CD4-positive, alpha-beta T cell (primary cell): Measurements from ENCODE around the gene ACADVL. TPM values are rescaled to one million over a fixed set of nuclear protein-coding genes. Genes with fewer than 3 reads are reported as not detected.

Experiments used
- ATAC-seq: fragments of 200-7000 bp; cut with Tn5 transposase; one replicate; pipeline ENCODE4 v1.10.0; 2022; ENCODE audit warnings: mild to moderate bottlenecking; ENCODE audit not compliant: poor library complexity
- CTCF ChIA-PET: fragments of 350-600 bp; sonication (Branson Sonifier 250); formaldehyde crosslinking; loops from one replicate; lab custom pipeline; 2021; ENCODE audit warnings: antibody characterized with exemption, inconsistent platforms; lab: Charles Lee
- POLR2A ChIA-PET: fragments of 350-600 bp; sonication (Branson Sonifier 250); formaldehyde crosslinking; loops from one replicate; lab custom pipeline; 2021; ENCODE audit warnings: antibody characterized with exemption, inconsistent platforms; lab: Charles Lee
- DNase-seq, 14 experiments: peaks; one replicate each; pipeline ENCODE4 v3.0.0-alpha.2; 2013 to 2020; ENCODE audit warnings: mixed read lengths in 2 of 14
- H3K27ac ChIP-seq, 2 donors: one replicate each; pipeline versions ENCODE4 v1.5.1 to v1.7.0; 2013; ENCODE audit warnings: low read length in 2 of 2, low read depth in 1 of 2, mild to moderate bottlenecking in 1 of 2
- H3K27me3 ChIP-seq, 2 experiments: 1 replicate in 1 of 2; 2 replicates in 1 of 2; pipeline versions ENCODE4 v1.6.1 to v1.7.0; 2013; ENCODE audit warnings: low read length in 2 of 2, control low read depth in 1 of 2, mild to moderate bottlenecking in 1 of 2, moderate library complexity in 1 of 2; ENCODE audit not compliant: insufficient read depth in 2 of 2, control insufficient read depth in 1 of 2
- H3K36me3 ChIP-seq: one replicate; pipeline ENCODE4 v1.6.1; 2013; ENCODE audit warnings: low read length, control low read depth; ENCODE audit not compliant: insufficient read depth
- H3K4me1 ChIP-seq: one replicate; pipeline ENCODE4 v1.6.1; 2013; ENCODE audit warnings: low read length, control low read depth; ENCODE audit not compliant: insufficient read depth
- H3K4me3 ChIP-seq: one replicate; pipeline ENCODE4 v1.5.1; 2013; ENCODE audit warnings: mild to moderate bottlenecking, low read length, moderate library complexity
- H3K9me3 ChIP-seq, 2 experiments: 1 replicate in 1 of 2; 2 replicates in 1 of 2; pipeline versions ENCODE4 v1.6.1 to v1.7.0; 2013; ENCODE audit warnings: low read length in 2 of 2, mild to moderate bottlenecking in 2 of 2, control low read depth in 1 of 2, moderate library complexity in 1 of 2; ENCODE audit not compliant: control insufficient read depth in 1 of 2, insufficient read depth in 1 of 2
- H3K27ac Mint-ChIP-seq: one replicate; pipeline ENCODE4 v1.8.0; 2020; ENCODE audit warnings: mixed read lengths
- H3K27me3 Mint-ChIP-seq: one replicate; pipeline ENCODE4 v1.8.0; 2021; ENCODE audit warnings: mixed read lengths
- H3K36me3 Mint-ChIP-seq: one replicate; pipeline ENCODE4 v1.8.0; 2021; ENCODE audit warnings: low read depth, mixed read lengths
- H3K4me1 Mint-ChIP-seq: one replicate; pipeline ENCODE4 v1.8.0; 2021; ENCODE audit warnings: low read depth, mixed read lengths
- H3K4me3 Mint-ChIP-seq: one replicate; pipeline ENCODE4 v1.8.0; 2020; ENCODE audit warnings: mild to moderate bottlenecking, mixed read lengths
- H3K9me3 Mint-ChIP-seq: one replicate; pipeline ENCODE4 v1.8.0; 2020; ENCODE audit warnings: mixed read lengths
- CTCF ChIP-seq: fragments of 200-600 bp; IDR thresholded peaks from one replicate; pipeline ENCODE4 v1.8.0; 2022; ENCODE audit warnings: antibody characterized with exemption, mild to moderate bottlenecking
- intact Hi-C, 2 experiments: fragments of 100-400 bp; cut with DNase I in 1 of 2; cut with micrococcal nuclease in 1 of 2; formaldehyde crosslinking; loops; one replicate each; pipeline versions ENCODE4 v1.15.1 to v1.9.0; 2023 to 2025; cut with DNase I, micrococcal nuclease
- total RNA-seq, 174 experiments: library from RNA in 2 of 174; stranded (reverse) in 2 of 174; gene quantifications; one replicate each; pipeline ENCODE4 v1.2.3 and lab custom pipeline; 2021 to 2026

ACADVL gene
- total RNA-seq, 2 experiments from 2014 or later, result 237 to 257 TPM

- intact Hi-C loops, result loop anchor here (1.0 to 10.0 kb wide), 2 partner anchors 335 to 606 kb away; no protein-coding TSS in a partner anchor
- Mint-ChIP-seq H3K9me3 (no peaks in the 10 kb centered on the region), H3K27me3 (peaks cover 4% of the 10 kb centered on the region), H3K4me1 (peaks cover 65% of the 10 kb centered on the region), H3K36me3 (peaks cover 82% of the 10 kb centered on the region), H3K4me3 (peak overlapping the region; percentile 94), H3K27ac (peak overlapping the region; percentile 93)
- peaks cover 68% of the 10 kb centered on the region for H3K4me1 ChIP-seq
- peak overlapping the region; percentile 93 for H3K4me3 ChIP-seq
- CTCF ChIA-PET, result interaction anchor here (1.8 kb wide), 1 partner anchor 18 kb away, joined by 5 read pairs; no protein-coding TSS in a partner anchor
- no peaks in the 10 kb centered on the region for H3K9me3 ChIP-seq
- POLR2A ChIA-PET, result interaction anchor here (0.7 to 17.0 kb wide), 15 partner anchors 12 to 882 kb away, joined by 3 to 234 read pairs (median 4); partner anchors contain the start of genes ACADVL, ACAP1, CTDNEP1 and DLG4
- H3K27ac ChIP-seq, result peak overlapping the region; percentile 88
- peaks cover 34% of the 10 kb centered on the region for H3K36me3 ChIP-seq
- no peaks in the 10 kb centered on the region for H3K27me3 ChIP-seq
- peak in 5 of 14 experiments; percentile 27 to 75 (median 57) for DNase-seq
- TF ChIP-seq CTCF, result no peak
- ATAC-seq, result no peak
These were observed 18.8 kb downstream of the ACADVL start for GRCh38 chr17:7238420-7239090.

GRCh38 chr17:7239091-7240027 is 19.6 kb downstream of the ACADVL start, which contains the start of gene PHF23:
Gene PHF23, minus strand, starts transcription at chr17:7239457. Its CDS starts 178 bp downstream, at chr17:7239279.
- peak within 1 kb of the TSS; percentile 94 for H3K4me3 Mint-ChIP-seq

More at GRCh38 chr17:7239091-7240027, 19.6 kb downstream of the ACADVL start, which contains the start of gene PHF23:
- no peaks in the 10 kb centered on the region for H3K9me3 ChIP-seq
- H3K27ac ChIP-seq, result peak within 1 kb of the TSS; percentile 88
- ChIA-PET POLR2A (interaction anchor here (0.8 to 17.0 kb wide), 12 partner anchors 11 to 880 kb away, joined by 3 to 234 read pairs (median 4); partner anchors contain the start of genes ACADVL, ACAP1, CTDNEP1 and DLG4), CTCF (interaction anchor here (0.8 to 1.8 kb wide), 4 partner anchors 18 to 448 kb away, joined by 3 to 5 read pairs (median 5); partner anchors contain the start of gene WRAP53)
- ATAC-seq, result peak; percentile 66
- H3K4me1 ChIP-seq, result peaks cover 63% of the 10 kb centered on the region
- intact Hi-C loops, result loop anchor here (1.0 to 10.0 kb wide), 2 partner anchors 334 to 605 kb away; no protein-coding TSS in a partner anchor
- H3K9me3 Mint-ChIP-seq, result no peaks in the 10 kb centered on the region
- H3K27me3 ChIP-seq, result no peaks in the 10 kb centered on the region
- DNase-seq, result peak; percentile 92 to 99 (median 97)
- peaks cover 58% of the 10 kb centered on the region for H3K4me1 Mint-ChIP-seq
- no peak for TF ChIP-seq CTCF
- H3K36me3 ChIP-seq, result peaks cover 40% of the 10 kb centered on the region
- H3K36me3 Mint-ChIP-seq, result peaks cover 80% of the 10 kb centered on the region
- H3K27me3 Mint-ChIP-seq, result peaks cover 4% of the 10 kb centered on the region
- peak within 1 kb of the TSS; percentile 93 for H3K27ac Mint-ChIP-seq
- H3K4me3 ChIP-seq, result peak within 1 kb of the TSS; percentile 93
